Stimulated activated CD4-positive, alpha-beta T cell treated with anti-CD3 and anti-CD28 coated beads, Interleukin-15, amount 100 ng/mL, for 1 hour (primary cell): ENCODE measurements around the gene SYNGAP1.
"Not testable (repeated sequence)": the region's sequence is repeated elsewhere in the genome, so short reads cannot be mapped to it uniquely, and the experiment has no call there.

Experiments
- DNase-seq, 2 donors: peaks; one replicate each; pipeline ENCODE4 v3.0.0-alpha.2; 2020; ENCODE audit warnings: low read depth in 1 of 2, low spot score in 1 of 2

Gene SYNGAP1

DNA sequence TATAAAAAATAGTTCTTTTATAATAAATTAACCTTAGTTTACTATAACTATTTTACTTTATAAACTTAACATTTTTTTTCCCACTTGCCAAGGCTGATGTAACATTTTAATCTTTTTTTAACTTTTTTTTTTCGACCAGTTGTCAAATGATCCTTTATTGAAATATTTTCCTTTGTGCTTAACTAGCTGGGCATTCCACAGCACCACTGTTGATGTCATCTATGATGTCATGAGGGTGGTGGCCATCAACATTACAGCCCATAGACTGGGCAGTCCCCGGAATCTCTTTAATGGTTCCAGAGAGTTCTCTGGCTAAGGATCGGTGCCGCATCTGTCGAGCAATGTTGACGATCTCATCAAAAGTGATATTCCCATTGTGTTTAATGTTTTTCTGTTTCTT, 20.0 kb upstream of the SYNGAP1 start:
- DNase-seq: not testable (repeated sequence)

DNA sequence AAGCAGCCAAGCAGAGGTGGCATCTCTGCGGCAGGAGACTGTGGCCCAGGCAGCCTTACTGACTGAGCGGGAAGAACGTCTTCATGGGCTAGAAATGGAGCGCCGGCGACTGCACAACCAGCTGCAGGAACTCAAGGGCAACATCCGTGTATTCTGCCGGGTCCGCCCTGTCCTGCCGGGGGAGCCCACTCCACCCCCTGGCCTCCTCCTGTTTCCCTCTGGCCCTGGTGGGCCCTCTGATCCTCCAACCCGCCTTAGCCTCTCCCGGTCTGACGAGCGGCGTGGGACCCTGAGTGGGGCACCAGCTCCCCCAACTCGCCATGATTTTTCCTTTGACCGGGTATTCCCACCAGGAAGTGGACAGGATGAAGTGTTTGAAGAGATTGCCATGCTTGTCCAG, 15.0 kb upstream of the SYNGAP1 start:
- no peak for DNase-seq

- DNase-seq: no peak
These were observed 14.4 kb upstream of the SYNGAP1 start for GRCh38 chr6:33405386-33405940.

DNA sequence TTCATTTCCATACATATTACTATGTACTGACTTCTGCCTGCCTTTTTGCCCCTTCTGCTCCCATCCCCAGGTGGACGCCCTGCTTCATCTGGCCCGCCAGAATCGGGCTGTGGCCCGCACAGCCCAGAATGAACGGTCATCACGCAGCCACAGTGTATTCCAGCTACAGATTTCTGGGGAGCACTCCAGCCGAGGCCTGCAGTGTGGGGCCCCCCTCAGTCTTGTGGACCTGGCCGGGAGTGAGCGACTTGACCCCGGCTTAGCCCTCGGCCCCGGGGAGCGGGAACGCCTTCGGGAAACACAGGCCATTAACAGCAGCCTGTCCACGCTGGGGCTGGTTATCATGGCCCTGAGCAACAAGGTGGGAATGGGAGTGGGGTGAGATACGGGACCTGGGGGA, 13.7 kb upstream of the SYNGAP1 start:
- no peak for DNase-seq

GRCh38 chr6:33407132-33407718, 12.6 kb upstream of the SYNGAP1 start:
- DNase-seq: no peak

DNA sequence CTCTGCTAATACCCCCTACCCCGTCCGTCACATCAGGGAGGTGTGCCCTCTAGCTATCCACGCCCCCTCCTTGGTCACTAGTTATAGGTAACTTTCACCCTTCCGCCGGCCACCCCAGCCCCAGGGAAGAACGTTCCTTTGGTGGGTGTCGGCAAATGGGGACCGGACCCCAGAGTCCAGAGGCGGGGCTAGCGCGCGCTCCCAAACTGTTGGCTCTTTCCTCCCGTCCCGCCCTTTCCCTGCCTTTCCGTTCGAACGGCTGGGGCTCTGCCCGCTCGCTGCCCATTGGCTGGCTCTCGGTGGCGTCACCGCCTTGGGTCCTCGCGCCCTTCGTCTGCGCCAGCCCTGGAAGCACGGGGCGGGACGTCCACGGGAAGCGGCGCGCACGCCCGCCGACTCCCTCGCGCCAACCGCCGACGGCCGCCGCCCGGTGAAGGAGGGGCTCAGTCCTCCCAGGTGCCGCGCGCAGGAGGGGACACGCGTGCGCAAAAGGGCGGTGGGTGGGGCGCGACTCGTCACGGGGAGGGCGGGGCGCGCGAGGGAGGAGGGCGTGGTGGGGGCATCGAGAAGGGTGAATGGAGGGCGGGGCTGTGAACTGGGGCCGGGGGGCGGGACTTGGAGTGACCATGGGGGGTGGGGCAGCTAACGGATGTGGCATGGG, 9.7 kb upstream of the SYNGAP1 start:
- DNase-seq: peak; percentile 95 to 96

DNA sequence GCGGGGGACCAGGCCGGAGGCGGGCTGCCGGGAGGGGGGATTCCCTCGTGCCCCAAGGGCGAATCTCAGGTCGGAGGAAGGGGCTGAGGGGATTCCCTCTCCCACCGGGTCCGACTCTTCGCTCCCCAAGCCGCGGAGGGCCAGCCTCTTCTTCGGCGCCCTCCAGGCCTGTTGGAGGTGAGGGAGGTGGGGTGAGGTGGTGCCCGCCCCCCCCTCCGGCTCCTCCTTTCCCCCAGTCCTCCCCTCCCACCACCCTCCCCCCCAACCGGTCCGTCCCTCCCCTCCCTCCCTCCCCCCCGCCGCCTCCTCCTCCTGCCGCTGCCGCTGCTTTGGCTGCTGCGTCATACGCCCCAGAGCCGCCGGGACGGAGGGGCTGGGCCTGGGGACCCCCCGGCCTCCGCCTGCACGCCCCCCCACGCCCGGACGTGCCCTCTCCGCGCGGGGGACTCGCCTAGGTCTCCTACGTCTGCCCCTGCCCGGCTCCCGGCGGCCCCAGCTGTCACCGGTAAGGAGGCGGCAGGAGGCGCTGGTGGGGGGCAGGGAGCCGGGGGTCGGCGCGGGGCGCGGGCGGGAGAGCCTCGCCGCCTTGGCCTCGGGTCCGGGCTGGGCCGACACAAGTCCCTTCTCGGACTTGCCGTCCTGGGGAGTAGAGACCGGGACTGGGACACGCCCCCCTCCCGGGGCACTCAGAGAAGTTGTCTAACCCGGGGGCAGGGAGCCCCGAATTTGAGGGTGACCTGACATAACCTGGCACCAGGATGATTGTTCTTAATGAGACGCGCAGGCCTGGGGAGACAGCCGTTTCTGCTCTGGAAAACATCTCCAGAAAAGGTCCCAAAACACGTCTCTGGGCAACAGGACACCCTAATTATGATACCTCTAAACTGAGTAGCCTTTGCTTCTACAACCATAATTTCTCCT, 8.9 kb upstream of the SYNGAP1 start, which contains the start of gene PHF1:
PHF1 (plus strand) TSS at position 304 of the 921 bp plus-strand sequence. CDS start 1,250 bp downstream, outside the sequence.
- peak in 1 of 2 donors; percentile 62 for DNase-seq

- DNase-seq: no peak
These were observed 8.2 kb upstream of the SYNGAP1 start for GRCh38 chr6:33411632-33412005.

DNA sequence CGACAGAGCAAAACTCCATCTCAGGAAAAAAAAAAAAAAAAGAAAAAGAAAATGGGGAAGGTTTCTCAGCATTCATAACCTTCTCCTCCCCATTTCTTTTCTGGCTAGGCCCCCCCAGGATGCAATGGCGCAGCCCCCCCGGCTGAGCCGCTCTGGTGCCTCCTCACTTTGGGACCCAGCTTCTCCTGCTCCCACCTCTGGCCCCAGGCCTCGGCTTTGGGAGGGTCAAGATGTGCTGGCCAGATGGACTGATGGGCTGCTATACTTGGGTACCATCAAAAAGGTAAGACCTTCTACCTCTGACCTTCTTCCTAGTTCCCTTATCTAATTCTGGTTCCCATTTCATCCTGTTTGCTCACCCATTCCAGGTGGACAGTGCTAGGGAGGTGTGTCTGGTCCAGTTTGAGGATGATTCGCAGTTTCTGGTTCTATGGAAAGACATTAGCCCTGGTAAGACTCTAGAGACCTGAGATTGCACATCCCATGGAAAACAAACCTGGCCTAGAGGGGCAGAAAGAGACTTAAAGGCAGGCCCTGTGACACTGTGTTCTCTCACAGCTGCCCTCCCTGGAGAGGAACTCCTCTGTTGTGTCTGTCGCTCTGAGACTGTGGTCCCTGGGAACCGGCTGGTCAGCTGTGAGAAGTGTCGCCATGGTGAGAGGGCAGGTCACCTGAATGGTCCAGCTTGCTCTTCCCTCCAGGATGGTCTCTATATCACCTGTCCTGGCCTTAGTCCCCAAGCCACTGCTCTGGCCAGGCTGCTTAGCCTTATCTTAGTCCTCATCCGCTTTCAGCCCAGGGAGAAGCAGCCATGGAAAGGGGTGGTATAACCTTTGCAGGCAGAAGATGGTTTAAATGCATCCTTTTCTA, 7.5 kb upstream of the SYNGAP1 start:
- no peak for DNase-seq

DNA sequence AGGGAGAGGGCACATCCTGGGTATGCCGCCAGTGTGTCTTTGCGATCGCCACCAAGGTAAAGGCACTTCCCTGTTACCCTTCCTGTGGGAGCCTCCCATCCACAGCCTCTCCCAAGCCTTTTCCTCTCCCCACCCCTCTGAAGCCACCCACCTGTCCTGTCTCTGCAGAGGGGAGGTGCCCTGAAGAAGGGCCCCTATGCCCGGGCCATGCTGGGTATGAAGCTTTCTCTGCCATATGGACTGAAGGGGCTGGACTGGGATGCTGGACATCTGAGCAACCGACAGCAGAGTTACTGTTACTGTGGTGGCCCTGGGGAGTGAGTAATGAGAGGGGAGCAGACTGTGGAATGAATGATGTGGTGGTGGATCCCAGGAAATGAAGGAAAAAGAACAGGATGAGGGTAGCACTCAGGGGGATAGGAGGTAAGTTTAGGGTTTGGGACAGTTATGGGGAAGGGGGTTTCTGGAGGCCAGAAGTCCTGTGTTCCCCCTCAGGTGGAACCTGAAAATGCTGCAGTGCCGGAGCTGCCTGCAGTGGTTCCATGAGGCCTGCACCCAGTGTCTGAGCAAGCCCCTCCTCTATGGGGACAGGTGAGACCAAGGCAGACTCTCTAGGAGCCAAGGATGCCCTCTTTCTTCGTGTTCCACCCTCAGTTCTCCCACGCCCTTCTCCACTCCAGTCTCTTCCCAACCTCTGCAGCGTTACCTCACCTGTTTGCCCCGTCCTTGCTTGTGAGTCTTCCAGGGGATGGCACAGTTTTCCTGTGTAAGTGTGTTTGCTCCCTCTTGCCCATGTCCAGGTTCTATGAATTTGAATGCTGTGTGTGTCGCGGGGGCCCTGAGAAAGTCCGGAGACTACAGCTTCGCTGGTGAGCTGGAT, 6.4 kb upstream of the SYNGAP1 start:
- no peak for DNase-seq

DNA sequence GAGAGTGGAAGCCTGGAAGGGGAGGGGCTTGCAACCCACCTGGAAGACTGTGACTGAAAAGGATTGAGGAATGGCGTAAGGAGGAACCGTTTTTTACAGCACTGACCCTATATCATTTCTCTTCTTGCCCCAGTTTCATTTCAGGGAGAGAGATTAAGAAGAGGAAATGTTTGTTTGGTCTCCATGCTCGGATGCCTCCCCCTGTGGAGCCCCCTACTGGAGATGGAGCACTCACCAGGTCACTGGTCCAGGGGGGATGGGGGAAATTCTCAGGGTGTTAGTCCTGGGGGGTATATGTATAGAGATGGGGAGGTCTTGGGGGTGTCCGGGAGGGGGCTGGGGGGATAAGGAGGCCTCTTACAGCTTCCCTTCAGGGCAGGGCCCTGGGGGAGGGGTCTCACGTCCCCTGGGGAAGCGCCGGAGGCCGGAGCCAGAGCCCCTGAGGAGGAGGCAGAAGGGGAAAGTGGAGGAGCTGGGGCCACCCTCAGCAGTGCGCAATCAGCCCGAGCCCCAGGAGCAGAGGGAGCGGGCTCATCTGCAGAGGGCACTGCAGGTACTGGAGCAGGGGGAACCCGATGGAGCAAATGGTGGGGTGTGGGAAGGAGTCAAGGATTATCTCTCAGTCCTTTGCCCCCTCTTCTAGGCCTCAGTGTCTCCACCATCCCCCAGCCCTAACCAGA, 5.1 kb upstream of the SYNGAP1 start:
- no peak for DNase-seq

GRCh38 chr6:33415831-33416230, 4.0 kb upstream of the SYNGAP1 start:
- DNase-seq: no peak

- no peak for DNase-seq
These were observed 3.3 kb upstream of the SYNGAP1 start for GRCh38 chr6:33416386-33417127.

- DNase-seq: no peak
These were observed 2.5 kb upstream of the SYNGAP1 start for GRCh38 chr6:33417128-33417902.

DNA sequence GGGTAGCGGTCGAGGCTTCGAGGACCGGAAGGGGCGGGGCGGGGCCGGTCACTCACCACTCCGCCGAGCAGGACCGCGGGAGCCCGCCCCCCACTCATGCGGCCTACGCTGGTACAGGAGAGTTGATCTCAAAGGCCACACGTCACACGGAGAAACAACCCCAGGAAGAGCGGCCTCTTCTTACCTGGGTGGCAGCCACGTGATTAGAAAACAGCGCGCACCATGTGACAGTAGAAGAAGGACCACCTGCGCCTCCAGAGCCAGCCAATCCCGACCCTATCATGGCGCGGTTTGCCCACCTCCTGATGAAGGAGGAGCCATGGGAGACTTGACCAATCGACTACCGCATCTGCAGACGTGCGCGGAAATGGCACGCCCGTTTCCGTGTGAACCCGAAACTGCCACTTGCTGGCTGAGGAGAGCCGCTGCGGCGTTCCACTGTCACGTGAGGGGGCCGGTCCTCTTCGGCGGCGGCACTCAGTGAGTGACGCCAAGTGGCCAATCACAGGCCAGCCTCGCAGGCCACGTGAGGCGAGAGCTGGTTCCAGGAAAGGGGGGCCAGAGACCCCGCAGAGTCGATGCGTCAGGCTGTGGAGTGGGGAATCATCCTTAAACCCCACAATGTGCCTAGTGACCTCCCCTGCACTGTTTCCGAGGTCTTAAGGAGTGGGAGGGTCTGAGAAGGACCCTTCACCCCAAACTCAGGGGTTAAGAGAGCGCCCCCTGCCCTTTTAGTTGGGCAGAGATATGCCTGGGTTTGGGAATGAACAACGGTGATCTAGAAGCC, 1.8 kb upstream of the SYNGAP1 start, which contains the start of gene CUTA:
CUTA (minus strand) TSS at position 205 of the 787 bp plus-strand sequence; CDS start at position 98, 107 bp downstream.
- DNase-seq: peak; percentile 93 to 99

GRCh38 chr6:33418690-33419291, 1.1 kb upstream of the SYNGAP1 start:
- no peak for DNase-seq
